Gastroesophageal sphincter (tissue), 4 donors: ENCODE results near the gene SPATA9. TPM values are rescaled to one million over a fixed set of nuclear protein-coding genes. Genes with fewer than 3 reads are reported as not detected.
"Not testable (repeated sequence)": the region's sequence is repeated elsewhere in the genome, so short reads cannot be mapped to it uniquely, and the experiment has no call there.

ENCODE experiments used
- ATAC-seq: fragments of 150-250 bp; one replicate; pipeline ENCODE4 v1.9.1; 2016; ENCODE audit warnings: mild to moderate bottlenecking, moderate library complexity
- H3K27ac ChIP-seq, 4 donors: fragments of 200-600 bp; sonication (generic) in 3 of 4; 1 replicate in 3 of 4; 2 replicates in 1 of 4; pipeline ENCODE4 v1.5.1; 2016 to 2019
- H3K27me3 ChIP-seq: fragments of 200-600 bp; sonication (generic); one replicate; pipeline ENCODE4 v1.5.1; 2019
- H3K36me3 ChIP-seq, 2 donors: fragments of 200-600 bp; sonication (generic); one replicate each; pipeline ENCODE4 v1.5.1; 2019; ENCODE audit warnings: control low read depth in 1 of 2
- H3K4me1 ChIP-seq, 3 donors: fragments of 200-600 bp; sonication (generic); 1 replicate in 2 of 3; 2 replicates in 1 of 3; pipeline ENCODE4 v1.5.1; 2016 to 2019; ENCODE audit warnings: control low read depth in 2 of 3
- H3K4me3 ChIP-seq, 2 donors: fragments of 200-600 bp; sonication (generic); one replicate each; pipeline ENCODE4 v1.5.1; 2019; ENCODE audit warnings: mild to moderate bottlenecking in 1 of 2, moderate library complexity in 1 of 2
- H3K9me3 ChIP-seq, 3 donors: fragments of 200-600 bp; sonication (generic); one replicate each; pipeline ENCODE4 v1.5.1; 2017 to 2019; ENCODE audit warnings: control low read depth in 2 of 3
- EP300 ChIP-seq: sonication (generic); formaldehyde crosslinking; IDR thresholded peaks from one replicate; pipeline ENCODE4 v1.6.1; 2017; ENCODE audit warnings: antibody characterized with exemption, mild to moderate bottlenecking
- POLR2A ChIP-seq, 2 donors: fragments of 450-650 bp; IDR thresholded peaks; one replicate each; pipeline ENCODE4 v1.6.1; 2017; ENCODE audit warnings: antibody characterized with exemption in 2 of 2, mild to moderate bottlenecking in 2 of 2, moderate library complexity in 1 of 2
- POLR2AphosphoS5 ChIP-seq: sonication (generic); formaldehyde crosslinking; IDR thresholded peaks from one replicate; pipeline ENCODE4 v1.6.1; 2017; ENCODE audit warnings: antibody characterized with exemption
- WGBS, 2 donors: methylation state at CpG; one replicate each; pipeline ENCODE4 v1.1.5; 2018; ENCODE audit warnings: low coverage in 1 of 2; 5-methylcytosine and 5-hydroxymethylcytosine counted together
- total RNA-seq, 4 donors: library from RNA; depleted of rRNA; stranded (reverse); fragments of >200 nt; gene quantifications; one replicate each; pipeline ENCODE4 v1.1.0, GENCODE V29; 2016
- TF ChIP-seq, protein P1 (sequence below), 4 experiments: fragments of 200-600 bp in 2 of 4; fragments of 450-650 bp in 2 of 4; sonication (generic) in 1 of 4; IDR thresholded peaks; one replicate each; pipeline ENCODE4 v1.5.1; 2017 to 2019; ENCODE audit warnings: antibody characterized with exemption in 4 of 4, mild to moderate bottlenecking in 2 of 4, moderate library complexity in 2 of 4

SPATA9 gene
- total RNA-seq, 4 donors from 2014 or later, result 0.27 TPM; not detected in 3

DNA sequence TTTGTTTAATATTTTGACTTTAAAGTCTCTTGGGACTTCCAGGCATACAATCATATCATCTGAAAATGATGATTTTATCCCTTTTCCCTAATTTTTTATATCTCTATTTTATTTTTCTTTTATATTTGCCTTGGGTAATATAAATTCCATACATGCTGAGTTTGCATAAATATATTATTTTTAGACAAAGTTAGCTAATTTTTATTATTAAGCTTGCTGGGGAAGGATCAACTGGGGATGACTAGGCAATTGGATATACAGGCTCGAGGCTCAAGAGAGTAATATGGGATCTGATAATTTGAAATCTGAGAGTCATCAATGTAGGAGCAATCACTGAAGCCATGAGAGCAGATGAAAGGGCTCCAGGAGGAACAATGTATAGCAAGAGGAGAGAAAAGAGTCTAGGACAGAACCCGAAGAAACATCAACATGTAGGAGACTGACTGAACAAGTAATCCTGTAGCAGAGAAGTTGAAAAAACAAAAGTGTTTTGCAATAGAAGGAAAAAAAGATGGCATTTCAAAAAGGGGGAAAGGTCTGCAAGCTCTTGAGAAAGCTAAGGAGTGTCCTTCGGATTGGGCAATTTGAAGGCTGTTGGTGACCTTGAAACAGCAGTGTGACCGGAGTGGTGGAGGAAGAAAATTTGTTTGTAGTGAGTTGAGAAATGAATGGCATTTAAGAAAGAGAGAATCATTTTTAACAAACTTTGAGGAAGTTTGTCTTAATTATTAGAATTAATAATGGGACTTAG is 31.3 kb upstream of the SPATA9 start:
- Histone ChIP-seq H3K4me3 (no peak overlapping the region), H3K4me1 (no peaks in the 10 kb centered on the region), H3K9me3 (no peaks in the 10 kb centered on the region), H3K27me3 (no peaks in the 10 kb centered on the region), H3K27ac (no peak overlapping the region), H3K36me3 (no peaks in the 10 kb centered on the region)
- no peak for ATAC-seq
- TF ChIP-seq POLR2A (IDR thresholded peaks at IDR 0.05) (no peak), EP300 (no peak), POLR2AphosphoS5 (no peak)
- TF ChIP-seq, protein P1, sequence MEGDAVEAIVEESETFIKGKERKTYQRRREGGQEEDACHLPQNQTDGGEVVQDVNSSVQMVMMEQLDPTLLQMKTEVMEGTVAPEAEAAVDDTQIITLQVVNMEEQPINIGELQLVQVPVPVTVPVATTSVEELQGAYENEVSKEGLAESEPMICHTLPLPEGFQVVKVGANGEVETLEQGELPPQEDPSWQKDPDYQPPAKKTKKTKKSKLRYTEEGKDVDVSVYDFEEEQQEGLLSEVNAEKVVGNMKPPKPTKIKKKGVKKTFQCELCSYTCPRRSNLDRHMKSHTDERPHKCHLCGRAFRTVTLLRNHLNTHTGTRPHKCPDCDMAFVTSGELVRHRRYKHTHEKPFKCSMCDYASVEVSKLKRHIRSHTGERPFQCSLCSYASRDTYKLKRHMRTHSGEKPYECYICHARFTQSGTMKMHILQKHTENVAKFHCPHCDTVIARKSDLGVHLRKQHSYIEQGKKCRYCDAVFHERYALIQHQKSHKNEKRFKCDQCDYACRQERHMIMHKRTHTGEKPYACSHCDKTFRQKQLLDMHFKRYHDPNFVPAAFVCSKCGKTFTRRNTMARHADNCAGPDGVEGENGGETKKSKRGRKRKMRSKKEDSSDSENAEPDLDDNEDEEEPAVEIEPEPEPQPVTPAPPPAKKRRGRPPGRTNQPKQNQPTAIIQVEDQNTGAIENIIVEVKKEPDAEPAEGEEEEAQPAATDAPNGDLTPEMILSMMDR (IDR thresholded peaks at IDR 0.05), result no peak
- WGBS, 2 donors, result 92 to 94% methylated on average over 4 of the region's 4 CpGs

DNA sequence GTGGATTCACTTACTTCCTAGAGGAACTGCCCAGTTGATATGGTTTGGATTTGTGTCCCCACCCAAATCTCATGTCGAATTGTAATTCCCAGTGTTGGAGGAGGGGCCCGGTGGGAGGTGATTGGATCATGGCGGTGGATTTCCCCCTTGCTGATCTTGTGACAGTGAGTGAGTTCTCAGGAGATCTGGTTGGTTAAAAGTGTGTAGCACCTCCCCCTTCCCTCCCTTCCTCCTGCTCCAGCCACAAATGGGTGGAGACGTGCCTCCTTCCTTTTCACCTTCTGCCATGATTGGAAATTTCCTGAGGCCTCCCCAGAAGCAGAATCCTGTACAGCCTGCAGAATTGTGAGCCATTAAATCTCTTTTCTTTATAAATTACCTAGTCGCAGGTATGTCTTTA is 30.5 kb upstream of the SPATA9 start:
- H3K4me1 ChIP-seq, H3K27ac ChIP-seq, H3K36me3 ChIP-seq, ATAC-seq, H3K9me3 ChIP-seq, H3K27me3 ChIP-seq, H3K4me3 ChIP-seq: not testable (repeated sequence)
- WGBS, 2 donors, result 89 to 95% methylated on average over 4 of the region's 5 CpGs

DNA sequence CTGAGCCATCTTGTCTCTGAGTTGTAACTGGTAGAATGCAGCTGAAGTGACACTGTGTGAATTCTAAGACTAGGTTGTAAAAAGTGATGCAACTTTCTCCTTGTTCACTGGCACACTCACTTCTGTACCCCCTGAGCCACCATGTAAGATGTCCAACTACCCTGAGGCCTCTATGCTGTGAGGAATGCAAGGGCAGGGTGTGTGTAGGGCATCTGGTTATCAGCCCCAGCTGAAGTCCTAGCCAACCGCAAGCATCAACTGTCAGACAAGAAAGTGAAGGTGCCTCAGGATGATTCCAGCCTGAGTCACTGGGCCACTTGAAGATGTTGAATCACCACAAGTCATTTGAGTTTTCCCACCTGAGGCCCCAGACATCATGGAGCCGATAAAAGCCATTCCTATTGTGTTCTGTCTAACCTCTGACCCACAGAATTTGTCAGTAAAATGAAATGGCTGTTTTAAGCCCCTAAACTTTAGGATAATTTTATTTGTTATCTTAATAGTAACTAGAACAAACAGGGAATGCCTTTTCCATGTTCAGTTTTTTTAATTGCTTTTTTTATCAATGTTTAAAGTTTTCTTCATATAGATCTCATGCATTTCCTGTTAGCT is 29.7 kb upstream of the SPATA9 start:
- Histone ChIP-seq H3K36me3 (no peaks in the 10 kb centered on the region), H3K9me3 (no peaks in the 10 kb centered on the region), H3K27me3 (no peaks in the 10 kb centered on the region), H3K27ac (no peak overlapping the region), H3K4me3 (no peak overlapping the region), H3K4me1 (no peaks in the 10 kb centered on the region)
- 50 to 58% methylated on average over 1 to 2 of the region's 2 CpGs for WGBS, 2 donors
- no peak for ATAC-seq
- TF ChIP-seq EP300 (no peak), POLR2AphosphoS5 (no peak), POLR2A (IDR thresholded peaks at IDR 0.05) (no peak)
- TF ChIP-seq, protein P1 (IDR thresholded peaks at IDR 0.05), result no peak

DNA sequence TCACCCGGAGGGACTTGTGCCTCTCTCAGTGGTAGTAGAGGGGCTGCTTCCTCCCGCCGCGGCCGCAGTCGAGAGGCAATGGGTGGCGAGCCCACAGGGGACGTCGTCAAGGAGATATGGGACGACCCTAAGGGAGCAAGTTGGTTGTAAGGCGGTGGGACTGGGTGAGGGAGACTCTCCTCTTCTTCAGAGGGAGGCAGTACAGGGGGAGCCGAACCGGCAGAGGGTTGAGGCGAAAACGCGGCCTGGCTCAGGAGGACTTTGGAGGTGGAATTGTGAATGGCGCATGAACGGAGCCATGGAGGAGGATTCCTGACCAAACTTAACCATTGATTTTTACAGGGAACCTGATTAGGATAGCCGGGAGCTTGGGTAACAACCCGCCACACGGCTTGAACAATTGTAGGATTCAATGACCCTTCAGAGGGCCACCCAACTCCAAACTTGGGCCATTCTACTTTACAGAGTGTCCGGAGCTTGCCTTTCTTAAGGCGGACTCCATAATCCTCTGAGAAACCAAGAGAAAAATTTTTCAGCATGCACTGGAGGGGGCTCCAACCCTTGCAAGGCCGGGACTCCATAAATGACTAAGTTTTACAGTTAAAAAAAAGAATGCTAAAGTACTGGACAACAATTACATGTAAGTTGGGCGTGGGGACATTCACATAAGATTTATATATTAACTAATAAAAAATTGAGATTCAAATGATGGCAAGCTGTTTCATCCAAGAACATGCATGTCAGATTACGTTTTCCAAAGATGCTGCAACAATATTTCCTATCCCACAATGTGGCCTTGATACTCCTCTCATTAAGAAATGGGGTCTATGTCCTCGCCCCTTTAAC is 28.9 kb upstream of the SPATA9 start:
- ATAC-seq, result no peak
- TF ChIP-seq, protein P1 (IDR thresholded peaks at IDR 0.05), result no peak
- no peak for TF ChIP-seq POLR2AphosphoS5
- TF ChIP-seq POLR2A (IDR thresholded peaks at IDR 0.05), result no peak
- TF ChIP-seq EP300, result no peak

DNA sequence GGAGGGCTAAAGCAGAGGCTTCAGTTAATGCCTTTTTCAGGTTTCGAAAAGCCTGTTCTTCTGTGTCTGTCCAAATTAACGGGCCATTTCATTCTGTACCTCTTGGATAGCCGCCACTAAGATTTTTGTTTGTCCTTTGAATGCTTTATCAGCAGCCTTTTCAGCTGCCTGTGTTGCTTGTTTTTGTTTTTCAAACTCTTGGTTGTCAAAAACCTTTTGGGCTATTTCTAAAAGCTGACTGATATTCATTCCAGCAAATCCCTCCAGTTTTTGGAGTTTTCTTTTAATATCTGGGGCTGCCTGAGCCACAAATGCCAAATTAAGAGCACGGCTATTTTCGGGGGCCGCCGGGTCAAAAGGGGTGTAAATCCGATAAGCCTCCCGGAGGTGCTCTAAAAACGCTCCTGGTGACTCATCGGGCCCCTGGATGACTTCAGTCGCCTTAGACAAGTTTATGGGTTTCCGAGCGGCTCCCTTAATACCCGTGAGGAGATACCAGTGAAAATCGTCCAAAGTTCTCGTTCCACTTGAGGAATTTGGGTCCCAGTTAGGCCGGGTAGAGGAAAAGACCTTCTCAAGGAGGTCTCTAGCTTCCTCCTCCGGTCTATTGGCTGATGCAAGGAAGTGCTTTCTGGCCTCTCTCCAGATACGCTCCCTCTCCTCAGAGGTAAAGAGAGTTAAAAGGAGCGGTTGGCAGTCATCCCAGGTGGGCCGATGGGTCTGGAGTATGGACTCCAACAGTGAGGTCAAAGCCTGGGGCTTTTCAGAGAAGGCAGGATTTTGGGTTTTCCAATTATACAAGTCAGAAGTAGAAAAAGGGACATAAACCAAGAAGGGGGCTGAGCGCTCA is 28.1 kb upstream of the SPATA9 start:
- WGBS, 2 donors, result 61% methylated on average over 13 of the region's 23 CpGs; no CpG with 5 or more reads in 1 of the 2 donors
- H3K27me3 ChIP-seq, H3K9me3 ChIP-seq, H3K4me3 ChIP-seq, ATAC-seq, H3K27ac ChIP-seq, H3K4me1 ChIP-seq, H3K36me3 ChIP-seq: not testable (repeated sequence)

More for the DNA sequence above, 28.9 kb upstream of the SPATA9 start:
- Histone ChIP-seq H3K4me1 (no peaks in the 10 kb centered on the region), H3K36me3 (no peaks in the 10 kb centered on the region), H3K27me3 (no peaks in the 10 kb centered on the region), H3K4me3 (no peak overlapping the region), H3K9me3 (no peaks in the 10 kb centered on the region), H3K27ac (no peak overlapping the region)
- WGBS, 2 donors, result 84 to 96% methylated on average over 17 to 20 of the region's 27 CpGs
